GM18867 (cell line): ENCODE results near the gene TOPBP1.
"Not testable (repeated sequence)": the region's sequence is repeated elsewhere in the genome, so short reads cannot be mapped to it uniquely, and the experiment has no call there.

Experiments
- ATAC-seq: cut with Tn5 transposase; IDR thresholded peaks from one replicate; pipeline ENCODE4 v1.9.1; 2021; ENCODE audit warnings: mild to moderate bottlenecking, moderate library complexity; ENCODE audit not compliant: unreplicated experiment

Gene TOPBP1

DNA sequence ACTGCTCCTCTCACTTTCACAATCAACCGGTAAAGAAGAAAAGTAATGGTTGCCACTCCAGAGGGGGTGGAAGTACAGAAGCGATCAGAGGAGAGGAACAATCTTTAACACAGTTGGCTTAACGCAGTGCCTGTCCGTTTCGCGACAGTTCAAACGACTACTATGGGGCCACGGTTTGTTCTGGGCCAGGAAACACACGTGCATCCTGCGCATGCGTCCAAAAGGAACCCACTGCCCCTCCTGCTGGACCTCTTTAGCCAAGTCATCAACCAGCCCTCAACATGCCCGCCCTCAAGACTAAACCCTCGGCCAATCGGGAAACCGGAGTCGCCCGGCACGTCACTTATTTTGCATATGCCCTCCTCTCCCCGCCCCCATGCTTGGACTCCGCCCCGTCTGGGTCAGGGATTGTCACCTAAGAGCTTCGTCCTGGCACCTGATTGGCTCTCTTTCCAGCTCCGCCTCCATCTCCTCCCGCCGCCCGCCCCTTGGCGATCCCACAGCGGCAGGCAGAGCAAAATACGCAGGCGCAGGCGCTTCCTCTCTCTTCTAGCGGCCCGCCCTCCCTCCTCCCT is 88.6 kb downstream of the TOPBP1 start:
- ATAC-seq, result peak; percentile 74

DNA sequence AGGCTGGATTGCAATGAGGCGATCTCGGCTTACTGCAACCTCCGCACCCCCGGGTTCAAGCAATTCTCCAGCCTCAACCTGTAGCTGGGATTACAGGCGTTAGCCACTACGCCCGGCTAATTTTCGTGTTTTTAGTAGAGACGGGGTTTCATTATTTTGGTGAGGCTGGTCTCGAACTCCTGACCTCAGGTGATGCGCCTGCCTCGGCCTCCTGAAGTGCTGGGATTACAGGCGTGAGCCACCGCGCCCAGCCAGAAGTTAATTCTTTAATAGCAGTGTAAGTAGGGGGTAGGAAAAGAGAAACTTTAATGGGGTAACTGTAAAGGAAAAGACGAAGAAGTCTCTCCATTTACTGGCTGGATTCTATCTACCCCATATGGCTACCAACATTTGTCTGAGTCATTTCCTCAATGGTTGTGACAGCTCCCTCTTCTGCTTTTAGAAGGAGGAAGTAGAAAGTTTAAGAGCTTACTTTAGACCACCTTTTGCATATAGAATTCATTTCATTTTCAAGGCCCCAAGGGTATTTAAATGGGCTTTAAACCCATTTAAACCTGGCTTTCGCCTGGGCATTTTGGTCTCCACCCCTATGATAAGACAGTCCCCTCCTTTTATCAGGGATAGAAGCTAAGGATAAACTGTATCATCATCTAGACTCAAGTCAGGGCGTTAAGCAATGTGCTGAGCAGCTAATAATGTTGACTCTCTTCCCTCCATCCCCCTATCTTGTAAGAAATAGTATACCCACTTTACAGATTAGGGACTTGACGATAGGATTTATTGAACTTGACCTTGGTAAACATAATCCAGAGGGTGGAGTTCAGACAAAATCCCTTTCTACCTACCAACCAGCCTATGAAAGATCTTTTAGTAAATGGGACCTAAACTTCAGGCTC is 89.3 kb downstream of the TOPBP1 start:
- peak; percentile 26 for ATAC-seq

DNA sequence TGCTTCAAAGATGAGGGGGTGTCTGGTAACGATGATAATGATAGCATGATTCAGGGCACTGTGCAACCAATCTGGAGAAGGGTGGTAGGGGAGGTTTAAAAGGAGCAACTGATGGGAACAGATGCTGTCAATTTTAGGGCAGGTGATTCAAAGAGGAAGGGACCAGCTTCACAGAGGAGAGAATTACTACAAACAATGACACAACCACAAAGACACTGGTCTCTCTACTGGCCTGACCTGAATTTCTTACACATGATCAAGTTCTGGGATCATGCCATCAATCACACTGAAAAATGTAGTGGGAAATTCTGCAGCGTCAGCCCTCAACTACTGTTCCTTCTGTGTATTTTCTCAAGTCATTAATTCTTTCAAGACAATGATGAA is 90.8 kb downstream of the TOPBP1 start:
- ATAC-seq, result no peak

DNA sequence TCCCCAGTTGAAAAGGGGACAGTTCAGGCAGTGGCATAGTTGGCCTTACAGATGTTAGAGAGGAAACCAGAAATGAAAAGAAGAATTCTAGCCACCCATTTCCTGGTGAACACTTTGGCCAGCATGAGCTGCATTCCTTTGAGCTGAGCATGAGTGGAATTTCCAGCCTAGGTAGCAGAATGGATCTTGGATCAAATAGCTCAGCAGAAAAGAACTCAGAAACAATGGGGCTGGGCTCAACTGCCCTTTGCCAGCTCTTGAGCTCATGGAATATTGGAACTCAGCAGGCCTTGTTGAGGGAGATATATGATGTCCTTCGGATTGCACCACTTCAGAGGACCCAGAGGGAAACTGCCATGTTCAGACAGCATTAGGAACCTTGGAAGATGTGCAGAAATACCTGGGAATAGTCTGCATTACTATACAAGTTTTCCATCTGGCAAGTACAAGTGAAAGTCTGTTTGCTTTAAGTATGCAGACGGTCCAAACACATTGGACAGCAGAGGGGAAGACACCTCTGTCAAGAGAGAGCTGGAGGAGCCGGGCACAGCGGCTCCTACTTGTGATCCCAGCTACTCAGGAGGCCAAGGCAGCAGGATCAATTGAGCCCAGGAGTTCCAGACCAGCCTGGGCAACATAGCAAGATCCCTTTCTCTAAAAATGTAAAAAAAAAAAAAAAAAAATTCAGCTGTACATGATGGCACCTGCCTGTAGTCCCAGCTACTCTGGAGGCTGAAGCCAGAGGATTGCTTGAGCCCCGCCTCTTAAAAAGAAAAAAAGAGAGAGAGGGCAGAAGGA is 91.4 kb downstream of the TOPBP1 start:
- ATAC-seq, result no peak

DNA sequence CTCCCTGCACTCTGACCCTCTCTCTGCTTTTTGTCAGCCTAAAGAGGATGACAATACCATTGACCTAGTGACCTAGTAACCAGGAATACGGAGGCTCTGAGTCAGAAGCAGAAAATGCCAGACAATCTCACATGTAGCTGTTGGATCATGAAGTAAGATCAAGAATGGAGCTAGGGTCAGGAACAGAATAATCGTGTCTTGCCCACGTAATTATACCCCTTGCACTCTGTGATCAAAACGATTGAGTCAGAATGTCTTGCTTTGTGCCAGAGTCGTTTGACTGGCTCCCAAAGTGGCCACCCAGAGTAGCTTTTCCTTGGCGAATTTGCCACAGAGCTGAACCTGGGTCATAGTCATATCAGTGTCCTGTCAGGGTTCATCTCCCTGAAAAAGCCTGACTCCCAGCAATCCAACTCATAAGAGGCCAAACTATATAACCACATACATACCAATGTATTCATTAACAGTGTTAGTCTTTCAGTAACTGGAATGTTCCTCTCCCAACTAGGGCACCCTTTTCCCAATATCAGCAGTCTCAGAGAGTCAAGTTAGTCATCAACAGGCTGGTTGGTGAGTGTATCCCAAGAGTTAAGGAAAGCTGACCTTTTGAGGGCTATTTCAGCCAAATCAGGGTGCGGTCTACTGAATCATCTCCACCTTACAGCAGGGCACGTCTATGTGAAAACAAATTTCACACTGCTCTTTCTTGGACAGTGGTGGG is 93.3 kb downstream of the TOPBP1 start:
- ATAC-seq, result no peak

DNA sequence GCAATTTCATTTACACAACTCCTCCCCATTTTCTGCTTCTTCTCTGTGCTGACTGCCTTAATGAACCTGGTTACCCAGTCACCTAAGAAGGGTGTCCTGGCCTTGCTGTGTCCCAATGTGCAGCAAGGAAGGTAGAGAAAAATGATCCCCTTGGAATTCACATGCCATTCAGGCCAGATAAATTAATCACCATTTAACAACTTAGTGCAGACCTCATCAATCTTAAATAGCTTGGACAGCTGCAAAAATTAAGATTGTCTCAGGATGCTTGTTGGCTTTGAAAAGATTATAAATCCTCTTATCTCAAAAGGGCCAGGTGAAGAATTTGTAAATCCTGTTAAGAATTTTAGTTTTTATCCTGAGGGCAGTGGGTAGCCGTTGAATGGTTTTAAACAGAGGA is 97.9 kb downstream of the TOPBP1 start:
- ATAC-seq, result no peak

DNA sequence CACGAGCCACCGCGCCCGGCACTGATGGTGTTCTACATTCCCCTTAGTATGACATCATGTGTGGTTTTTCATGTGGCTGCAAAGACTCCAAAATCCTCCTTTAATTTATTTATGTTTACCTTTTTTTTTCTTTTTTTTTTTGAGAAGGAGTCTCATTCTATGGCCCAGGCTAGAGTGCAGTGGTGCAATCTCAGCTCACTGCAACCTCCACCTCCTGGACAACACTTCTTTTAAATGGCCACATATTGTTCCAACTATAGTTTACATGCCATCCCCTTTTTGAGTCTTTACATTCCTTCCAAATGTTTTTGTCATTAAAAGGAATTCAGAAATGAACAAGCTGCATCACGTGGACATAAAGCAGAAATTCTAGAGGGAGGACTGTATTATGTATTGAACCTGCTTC is 98.6 kb downstream of the TOPBP1 start:
- ATAC-seq, result no peak

DNA sequence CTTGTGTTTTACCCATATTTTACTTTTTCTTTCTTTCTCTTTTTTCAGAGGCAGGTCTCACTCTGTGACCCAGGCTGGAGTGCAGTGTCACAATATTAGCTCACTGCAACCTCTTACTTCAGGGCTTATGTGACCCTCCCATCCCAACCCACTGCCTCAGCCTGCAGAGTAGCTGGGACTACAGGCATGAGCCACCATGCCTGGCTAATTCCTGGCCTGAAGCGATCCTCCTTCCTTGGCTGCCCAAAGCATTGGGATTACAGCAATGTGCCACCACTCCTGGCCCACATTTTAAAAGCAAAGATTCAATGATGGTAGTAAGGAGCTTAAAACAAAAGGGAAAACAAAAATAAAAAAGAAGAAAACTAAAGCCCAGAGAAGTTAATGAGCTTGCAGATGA is 99.4 kb downstream of the TOPBP1 start:
- ATAC-seq, result no peak

DNA sequence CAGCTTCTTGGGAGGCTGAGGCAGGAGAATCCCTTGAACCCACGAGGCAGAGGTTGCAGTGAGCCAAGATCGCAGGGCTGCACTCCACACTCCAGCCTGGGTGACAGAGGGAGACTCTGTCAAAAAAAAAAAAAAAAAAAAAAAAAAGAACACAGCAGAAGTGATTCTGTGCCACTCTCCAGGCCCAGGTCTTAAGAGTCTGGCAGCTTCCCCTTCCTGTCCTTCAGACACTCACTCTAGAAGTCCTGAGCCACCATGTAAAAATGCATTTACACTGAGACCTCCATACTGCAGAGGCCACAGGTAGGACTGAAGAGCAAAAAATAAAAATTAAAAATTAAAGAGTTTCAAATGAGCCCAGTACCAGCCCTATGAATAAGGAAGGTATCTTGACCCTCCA is 100.1 kb downstream of the TOPBP1 start:
- no peak for ATAC-seq

DNA sequence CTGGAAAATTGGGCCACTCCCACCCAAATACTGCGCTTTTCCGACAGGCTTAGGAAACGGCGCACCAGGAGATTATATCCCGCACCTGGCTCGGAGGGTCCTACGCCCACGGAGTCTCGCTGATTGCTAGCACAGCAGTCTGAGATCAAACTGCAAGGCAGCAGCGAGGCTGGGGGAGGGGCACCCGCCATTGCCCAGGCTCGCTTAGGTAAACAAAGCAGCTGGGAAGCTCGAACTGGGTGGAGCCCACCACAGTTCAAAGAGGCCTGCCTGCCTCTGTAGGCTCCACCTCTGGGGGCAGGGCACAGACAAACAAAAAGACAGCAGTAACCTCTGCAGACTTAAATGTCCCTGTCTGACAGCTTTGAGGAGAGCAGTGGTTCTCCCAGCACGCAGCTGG is 110.2 kb downstream of the TOPBP1 start:
- not testable (repeated sequence) for ATAC-seq
